ENCODE data around the gene A4GALT. TPM values are rescaled to one million over a fixed set of nuclear protein-coding genes. Genes with fewer than 3 reads are reported as not detected.
"Not testable (repeated sequence)": the region's sequence is repeated elsewhere in the genome, so short reads cannot be mapped to it uniquely, and the experiment has no call there.

A4GALT gene
- polyA plus RNA-seq, 1 donor = 16.8 TPM

GRCh38 chr22:42684462-42685195 is 36.0 kb downstream of the A4GALT start:
- DNase-seq = no peak

GRCh38 chr22:42683578-42684283 is 36.9 kb downstream of the A4GALT start:
- no peak for DNase-seq

GRCh38 chr22:42682113-42682851 is 38.4 kb downstream of the A4GALT start:
- DNase-seq = no peak

GRCh38 chr22:42680648-42681047 is 40.0 kb downstream of the A4GALT start:
- DNase-seq = no peak

- no peak for DNase-seq
Measured at GRCh38 chr22:42679691-42680090, 41.0 kb downstream of the A4GALT start.

- no peak for DNase-seq
Measured at GRCh38 chr22:42678894-42679293, 41.8 kb downstream of the A4GALT start.

- DNase-seq = not testable (repeated sequence)
Measured at GRCh38 chr22:42677936-42678335, 42.7 kb downstream of the A4GALT start.

- no peak for DNase-seq
Measured at GRCh38 chr22:42676059-42676607, 44.5 kb downstream of the A4GALT start.

- DNase-seq = no peak
Measured at GRCh38 chr22:42673898-42674401, 46.7 kb downstream of the A4GALT start.

- not testable (repeated sequence) for DNase-seq
Measured at GRCh38 chr22:42673071-42673470, 47.6 kb downstream of the A4GALT start.

- no peak for DNase-seq
Measured at GRCh38 chr22:42670921-42671709, 49.6 kb downstream of the A4GALT start.

GRCh38 chr22:42670046-42670445 is 50.6 kb downstream of the A4GALT start:
- no peak for DNase-seq

- not testable (repeated sequence) for DNase-seq
Measured at GRCh38 chr22:42666393-42666792, 54.3 kb downstream of the A4GALT start.

- DNase-seq = no peak
Measured at GRCh38 chr22:42664976-42665831, 55.5 kb downstream of the A4GALT start.

GRCh38 chr22:42661985-42662831 is 58.5 kb downstream of the A4GALT start:
- DNase-seq = peak; percentile 83

GRCh38 chr22:42656578-42656977 is 64.1 kb downstream of the A4GALT start:
- DNase-seq = no peak

- no peak for DNase-seq
Measured at GRCh38 chr22:42655693-42656092, 65.0 kb downstream of the A4GALT start.

- DNase-seq = no peak
Measured at GRCh38 chr22:42654436-42655073, 66.1 kb downstream of the A4GALT start.

- no peak for DNase-seq
Measured at GRCh38 chr22:42653999-42654398, 66.7 kb downstream of the A4GALT start.
